Thyroid gland (tissue), 4 donors: ENCODE data around the gene IGF2R. TPM values are rescaled to one million over a fixed set of nuclear protein-coding genes. Genes with fewer than 3 reads are reported as not detected.

Source experiments
- DNase-seq, 2 donors: peaks; one replicate each; pipeline ENCODE4 v3.0.0-alpha.2; 2019
- H3K27ac ChIP-seq, 3 donors: fragments of 200-600 bp; sonication (generic); 1 replicate in 2 of 3; 2 replicates in 1 of 3; pipeline ENCODE4 v1.5.1; 2016 to 2019; ENCODE audit warnings: mild to moderate bottlenecking in 1 of 3, moderate library complexity in 1 of 3
- H3K27me3 ChIP-seq: fragments of 200-600 bp; sonication (generic); one replicate; pipeline ENCODE4 v1.5.1; 2019
- H3K36me3 ChIP-seq, 2 donors: fragments of 200-600 bp; sonication (generic); one replicate each; pipeline ENCODE4 v1.5.1; 2016 to 2019
- H3K4me1 ChIP-seq, 2 donors: fragments of 200-600 bp; sonication (generic); one replicate each; pipeline ENCODE4 v1.5.1; 2017 to 2019
- H3K4me3 ChIP-seq, 3 donors: fragments of 200-600 bp; sonication (generic); replicated peaks in 1 of 3; 1 replicate in 2 of 3; 2 replicates in 1 of 3; pipeline ENCODE4 v1.5.1; 2016; ENCODE audit warnings: mild to moderate bottlenecking in 1 of 3
- H3K9me3 ChIP-seq: fragments of 200-600 bp; sonication (generic); one replicate; pipeline ENCODE4 v1.5.1; 2017
- POLR2A ChIP-seq, 2 donors: fragments of 450-650 bp; IDR thresholded peaks; one replicate each; pipeline ENCODE4 v1.6.1; 2017; ENCODE audit warnings: antibody characterized with exemption in 2 of 2, mild to moderate bottlenecking in 2 of 2, moderate library complexity in 1 of 2
- WGBS, 2 donors: methylation state at CpG; one replicate each; pipeline ENCODE4 v1.1.5; 2017; 5-methylcytosine and 5-hydroxymethylcytosine counted together
- intact Hi-C: fragments of 100-400 bp; cut with DNase I; formaldehyde crosslinking; loops from one replicate; pipeline ENCODE4 v1.15.1; 2023
- total RNA-seq, 4 donors: library from RNA; depleted of rRNA; stranded (reverse); fragments of >200 nt; gene quantifications; one replicate each; pipeline ENCODE4 v1.2.3, GENCODE V29; 2016
- TF ChIP-seq, protein P1 (sequence below), 6 experiments: fragments of 200-600 bp in 3 of 6; fragments of 450-650 bp in 3 of 6; sonication (generic) in 3 of 6; IDR thresholded peaks; one replicate each; pipeline ENCODE4 v1.5.1; 2016 to 2019; ENCODE audit warnings: antibody characterized with exemption in 6 of 6, mild to moderate bottlenecking in 2 of 6, inconsistent platforms in 1 of 6, moderate library complexity in 1 of 6

IGF2R gene
- total RNA-seq, 4 donors from 2014 or later = 82.1 to 104 (median 94.2) TPM

DNA sequence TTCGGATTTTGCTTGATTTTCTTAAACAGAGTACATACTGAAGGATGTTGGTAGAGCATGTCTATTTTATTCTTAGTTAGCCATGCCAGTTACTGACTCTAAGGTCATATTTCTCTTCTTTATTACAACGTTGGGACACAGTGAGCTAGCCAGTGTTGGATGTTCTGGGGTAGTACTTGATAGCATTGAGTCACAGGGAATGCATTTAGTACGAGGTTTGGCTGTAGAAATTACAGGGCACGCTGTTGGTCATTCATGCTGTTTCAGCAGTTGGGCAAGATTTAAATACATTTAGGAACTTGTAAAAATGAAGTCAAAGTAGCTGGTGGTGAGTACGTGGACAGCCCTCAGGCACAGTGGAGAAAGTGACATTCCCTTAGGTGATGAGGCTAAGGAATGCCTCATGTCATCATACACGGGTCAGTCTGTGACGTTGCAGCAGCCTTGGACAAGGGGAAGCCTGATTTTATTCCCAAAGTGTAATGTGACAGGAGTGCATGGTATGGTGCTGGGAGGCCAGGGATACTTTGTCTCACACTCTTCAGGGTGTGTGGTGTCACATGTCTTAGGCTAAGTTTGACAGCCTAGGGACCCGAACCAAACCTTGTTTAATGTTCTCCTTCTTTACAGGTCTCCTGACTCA, 95.0 kb downstream of the IGF2R start:
- WGBS, 2 donors = 92 to 94% methylated on average over 8 of the region's 8 CpGs
- TF ChIP-seq, protein P1, sequence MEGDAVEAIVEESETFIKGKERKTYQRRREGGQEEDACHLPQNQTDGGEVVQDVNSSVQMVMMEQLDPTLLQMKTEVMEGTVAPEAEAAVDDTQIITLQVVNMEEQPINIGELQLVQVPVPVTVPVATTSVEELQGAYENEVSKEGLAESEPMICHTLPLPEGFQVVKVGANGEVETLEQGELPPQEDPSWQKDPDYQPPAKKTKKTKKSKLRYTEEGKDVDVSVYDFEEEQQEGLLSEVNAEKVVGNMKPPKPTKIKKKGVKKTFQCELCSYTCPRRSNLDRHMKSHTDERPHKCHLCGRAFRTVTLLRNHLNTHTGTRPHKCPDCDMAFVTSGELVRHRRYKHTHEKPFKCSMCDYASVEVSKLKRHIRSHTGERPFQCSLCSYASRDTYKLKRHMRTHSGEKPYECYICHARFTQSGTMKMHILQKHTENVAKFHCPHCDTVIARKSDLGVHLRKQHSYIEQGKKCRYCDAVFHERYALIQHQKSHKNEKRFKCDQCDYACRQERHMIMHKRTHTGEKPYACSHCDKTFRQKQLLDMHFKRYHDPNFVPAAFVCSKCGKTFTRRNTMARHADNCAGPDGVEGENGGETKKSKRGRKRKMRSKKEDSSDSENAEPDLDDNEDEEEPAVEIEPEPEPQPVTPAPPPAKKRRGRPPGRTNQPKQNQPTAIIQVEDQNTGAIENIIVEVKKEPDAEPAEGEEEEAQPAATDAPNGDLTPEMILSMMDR (IDR thresholded peaks at IDR 0.05) = no peak
- TF ChIP-seq POLR2A (IDR thresholded peaks at IDR 0.05) = no peak
- Histone ChIP-seq H3K36me3 (peaks cover 76 to 78% of the 10 kb centered on the region in 2 donors), H3K9me3 (no peaks in the 10 kb centered on the region), H3K4me3 (no peak overlapping the region), H3K4me1 (no peaks in the 10 kb centered on the region), H3K27me3 (no peaks in the 10 kb centered on the region), H3K27ac (no peak overlapping the region)
- intact Hi-C loops = no loop called here
- DNase-seq = no peak

DNA sequence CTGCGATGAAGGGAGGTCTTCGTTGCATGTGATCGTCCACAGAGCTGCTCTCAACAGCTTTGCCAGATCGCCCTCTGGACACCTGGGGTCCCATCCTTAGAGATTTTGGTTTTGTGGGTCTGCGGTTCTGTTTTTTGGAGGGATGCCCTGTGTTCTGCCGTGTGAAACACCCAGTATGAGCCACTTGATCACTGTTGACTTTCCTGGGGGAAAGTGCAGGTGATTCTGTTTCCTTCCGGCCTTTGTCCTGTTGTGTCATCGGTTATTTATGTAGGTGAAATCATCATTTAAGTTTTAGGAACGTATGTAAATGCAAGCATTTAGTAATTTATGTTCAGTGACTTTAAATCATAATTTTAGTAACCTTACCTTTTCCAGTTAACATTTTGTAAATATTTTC, 96.3 kb downstream of the IGF2R start:
- Histone ChIP-seq H3K9me3 (no peaks in the 10 kb centered on the region), H3K4me1 (no peaks in the 10 kb centered on the region), H3K27ac (no peak overlapping the region), H3K27me3 (no peaks in the 10 kb centered on the region), H3K36me3 (peaks cover 78 to 81% of the 10 kb centered on the region in 2 donors), H3K4me3 (no peak overlapping the region)
- intact Hi-C loops = no loop called here
- TF ChIP-seq, protein P1 (IDR thresholded peaks at IDR 0.05) = no peak
- TF ChIP-seq POLR2A (IDR thresholded peaks at IDR 0.05) = no peak
- 89 to 91% methylated on average over 9 of the region's 9 CpGs for WGBS, 2 donors
- no peak for DNase-seq

DNA sequence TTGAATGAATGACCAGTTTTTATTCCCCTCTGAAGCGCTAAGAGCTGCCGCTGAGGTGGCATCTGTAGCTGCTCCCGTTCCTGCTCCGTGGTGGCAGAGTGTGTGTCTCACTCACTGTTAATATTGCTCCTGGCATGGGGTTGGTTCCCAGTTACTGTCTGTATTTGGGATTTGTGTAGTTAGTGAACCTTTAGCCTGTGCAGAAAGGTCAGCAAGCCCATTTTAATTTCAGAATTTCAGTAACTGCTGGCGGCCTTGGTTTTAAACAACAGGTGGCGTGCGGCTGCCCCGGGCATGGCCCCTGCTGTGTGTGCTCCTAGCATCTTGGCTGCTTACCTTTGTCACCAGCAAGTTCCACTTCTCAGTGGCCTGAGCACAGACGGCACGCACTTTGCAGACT, 98.7 kb downstream of the IGF2R start:
- no peaks in the 10 kb centered on the region for H3K9me3 ChIP-seq
- intact Hi-C loops = no loop called here
- DNase-seq = no peak
- H3K4me3 ChIP-seq = no peak overlapping the region
- no peaks in the 10 kb centered on the region for H3K4me1 ChIP-seq
- WGBS, 2 donors = 96 to 99% methylated on average over 10 of the region's 10 CpGs
- TF ChIP-seq, protein P1 (IDR thresholded peaks at IDR 0.05) = no peak
- TF ChIP-seq POLR2A (IDR thresholded peaks at IDR 0.05) = no peak
- no peak overlapping the region for H3K27ac ChIP-seq
- H3K27me3 ChIP-seq = no peaks in the 10 kb centered on the region
- peaks cover 77 to 83% of the 10 kb centered on the region in 2 donors for H3K36me3 ChIP-seq

- TF ChIP-seq POLR2A (IDR thresholded peaks at IDR 0.05) = no peak
- TF ChIP-seq, protein P1 (IDR thresholded peaks at IDR 0.05) = no peak
- intact Hi-C loops = no loop called here
- H3K4me3 ChIP-seq = no peak overlapping the region
- no peaks in the 10 kb centered on the region for H3K4me1 ChIP-seq
- WGBS, 2 donors = 86 to 88% methylated on average over 7 of the region's 7 CpGs
- DNase-seq = no peak
- H3K36me3 ChIP-seq = peaks cover 79 to 83% of the 10 kb centered on the region in 2 donors
- no peaks in the 10 kb centered on the region for H3K9me3 ChIP-seq
- H3K27ac ChIP-seq = no peak overlapping the region
- no peaks in the 10 kb centered on the region for H3K27me3 ChIP-seq
These were observed 99.5 kb downstream of the IGF2R start for GRCh38 chr6:160068346-160068745.

DNA sequence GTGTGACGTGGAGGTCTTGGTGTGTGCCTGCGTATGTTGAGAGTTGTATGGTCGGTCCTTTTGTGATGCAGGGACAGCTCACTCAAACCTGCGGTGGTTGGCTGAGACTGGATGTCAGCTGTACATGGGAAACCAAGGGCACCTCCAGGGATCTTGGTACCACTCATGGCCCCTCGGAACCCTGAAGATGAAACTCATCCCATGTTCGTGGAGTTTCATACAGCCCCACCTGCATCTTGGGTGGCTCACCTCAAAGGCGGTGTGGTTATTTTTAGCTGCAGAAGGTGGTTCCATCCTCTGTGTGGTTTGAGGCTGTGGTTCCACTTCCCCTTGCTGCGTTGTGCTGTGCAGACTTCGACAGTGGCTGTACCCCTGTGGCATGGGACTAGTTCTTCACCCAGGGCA, 100.2 kb downstream of the IGF2R start:
- no peaks in the 10 kb centered on the region for H3K4me1 ChIP-seq
- peaks cover 79 to 83% of the 10 kb centered on the region in 2 donors for H3K36me3 ChIP-seq
- H3K27ac ChIP-seq = no peak overlapping the region
- no peak overlapping the region for H3K4me3 ChIP-seq
- no peaks in the 10 kb centered on the region for H3K9me3 ChIP-seq
- intact Hi-C loops = no loop called here
- WGBS, 2 donors = 94 to 96% methylated on average over 9 of the region's 9 CpGs
- no peak for DNase-seq
- no peak for TF ChIP-seq POLR2A (IDR thresholded peaks at IDR 0.05)
- TF ChIP-seq, protein P1 (IDR thresholded peaks at IDR 0.05) = no peak
- no peaks in the 10 kb centered on the region for H3K27me3 ChIP-seq
